Naive B cell (primary cell): ENCODE results near the gene GABRR2. TPM values are rescaled to one million over a fixed set of nuclear protein-coding genes. Genes with fewer than 3 reads are reported as not detected.
"Not testable (repeated sequence)": the region's sequence is repeated elsewhere in the genome, so short reads cannot be mapped to it uniquely, and the experiment has no call there.

Experiments used
- ATAC-seq, 2 donors: fragments of 150-1000 bp; cut with Tn5 transposase; 2 replicates each; pipeline ENCODE4 v1.10.0; 2021; ENCODE audit warnings: low read depth in 2 of 2, mild to moderate bottlenecking in 2 of 2, moderate library complexity in 2 of 2
- DNase-seq: peaks from one replicate; pipeline ENCODE4 v3.0.0; 2022
- H3K27ac Mint-ChIP-seq, 6 donors: one replicate each; pipeline ENCODE4 v1.8.0; 2020 to 2022; ENCODE audit warnings: mild to moderate bottlenecking in 6 of 6, mixed read lengths in 6 of 6, moderate library complexity in 5 of 6, inconsistent platforms in 2 of 6
- H3K27me3 Mint-ChIP-seq, 3 donors: one replicate each; pipeline ENCODE4 v1.8.0; 2021 to 2022; ENCODE audit warnings: mixed read lengths in 3 of 3, mild to moderate bottlenecking in 1 of 3
- H3K36me3 Mint-ChIP-seq, 2 donors: one replicate each; pipeline ENCODE4 v1.8.0; 2020 to 2022; ENCODE audit warnings: mixed read lengths in 2 of 2, inconsistent platforms in 1 of 2, mild to moderate bottlenecking in 1 of 2
- H3K4me1 Mint-ChIP-seq, 3 donors: one replicate each; pipeline ENCODE4 v1.8.0; 2020 to 2022; ENCODE audit warnings: mixed read lengths in 3 of 3, inconsistent platforms in 1 of 3, mild to moderate bottlenecking in 1 of 3, moderate library complexity in 1 of 3
- H3K4me3 Mint-ChIP-seq, 8 donors: one replicate each; pipeline ENCODE4 v1.8.0; 2020 to 2022; ENCODE audit warnings: mild to moderate bottlenecking in 8 of 8, mixed read lengths in 8 of 8, moderate library complexity in 8 of 8, inconsistent platforms in 2 of 8
- H3K9me3 Mint-ChIP-seq, 7 donors: one replicate each; pipeline ENCODE4 v1.8.0; 2020 to 2022; ENCODE audit warnings: mixed read lengths in 7 of 7, mild to moderate bottlenecking in 5 of 7, inconsistent platforms in 2 of 7, moderate library complexity in 1 of 7
- polyA plus RNA-seq, 6 donors: library from polyadenylated mRNA; unstranded; fragments of 300-500 nt; fragmentation: Illumina TruSeq; gene quantifications; one replicate each; pipeline ENCODE4 v1.2.3, GENCODE V29; 2021; ENCODE audit warnings: low read depth in 6 of 6

The GABRR2 gene
- polyA plus RNA-seq, 6 donors from 2014 or later: 0.49 TPM; not detected in 5

DNA sequence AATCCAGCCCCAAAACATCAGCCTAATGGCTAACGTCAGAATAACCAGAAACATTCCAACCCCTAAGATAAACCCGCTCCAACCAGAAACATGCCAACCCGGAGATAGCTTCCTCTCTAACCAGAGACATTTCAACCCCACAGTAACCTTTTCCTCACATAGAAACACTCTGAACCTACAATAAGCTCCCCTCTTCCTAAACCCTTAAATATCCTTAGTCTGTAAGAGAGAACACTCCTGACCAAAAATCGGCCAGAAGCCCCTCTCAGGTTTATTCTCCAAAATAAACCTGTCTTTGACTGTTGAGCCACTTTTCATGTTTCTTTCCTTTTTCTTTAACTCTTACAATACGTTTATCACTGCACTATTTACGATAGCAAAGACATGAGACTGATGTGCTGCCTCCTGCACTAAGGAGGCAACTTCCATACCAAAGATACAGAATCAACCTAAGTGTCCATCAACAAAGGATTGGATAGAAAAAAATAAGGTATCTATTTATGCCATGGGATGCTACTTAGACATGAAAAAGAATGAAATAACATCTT is 5.0 kb upstream of the GABRR2 start:
- DNase-seq (no peak), ATAC-seq (no peak)
- H3K36me3 Mint-ChIP-seq: peaks cover 12 to 21% of the 10 kb centered on the region in 2 donors
- H3K4me1 Mint-ChIP-seq: peaks cover 23 to 37% (median 33%) of the 10 kb centered on the region in 3 donors
- peaks cover 0 to 4% (median 0%) of the 10 kb centered on the region in 7 donors for H3K9me3 Mint-ChIP-seq
- no peaks in the 10 kb centered on the region for H3K27me3 Mint-ChIP-seq
- peak overlapping the region in 1 of 8 donors; percentile 2 for H3K4me3 Mint-ChIP-seq
- H3K27ac Mint-ChIP-seq: no peak overlapping the region

DNA sequence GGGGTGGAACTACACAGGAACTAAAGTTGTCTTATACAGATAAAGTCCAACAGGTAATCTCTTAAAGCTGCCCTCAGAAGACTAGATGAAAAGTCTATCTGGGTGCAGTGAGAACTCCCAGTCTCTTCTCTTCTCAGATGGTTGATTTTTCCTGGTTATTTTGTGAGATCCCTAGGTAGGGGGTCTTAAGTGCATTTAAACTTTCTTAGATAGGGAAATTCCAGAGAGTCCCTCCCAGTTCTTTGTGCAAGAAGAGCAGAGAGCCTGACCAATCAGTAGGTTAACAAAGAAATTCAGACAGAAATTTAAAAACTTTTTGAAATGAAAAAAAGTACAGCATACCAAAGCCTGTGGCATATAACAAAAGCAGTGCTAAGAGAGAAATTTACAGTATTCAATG is 2.0 kb upstream of the GABRR2 start:
- DNase-seq (no peak), ATAC-seq (no peak)
- H3K27me3 Mint-ChIP-seq: no peaks in the 10 kb centered on the region
- peaks cover 23 to 36% (median 30%) of the 10 kb centered on the region in 3 donors for H3K4me1 Mint-ChIP-seq
- H3K4me3 Mint-ChIP-seq: no peak overlapping the region
- peaks cover 0 to 4% (median 0%) of the 10 kb centered on the region in 7 donors for H3K9me3 Mint-ChIP-seq
- peak overlapping the region in 1 of 6 donors; percentile 7 for H3K27ac Mint-ChIP-seq
- peaks cover 19 to 21% of the 10 kb centered on the region in 2 donors for H3K36me3 Mint-ChIP-seq

DNA sequence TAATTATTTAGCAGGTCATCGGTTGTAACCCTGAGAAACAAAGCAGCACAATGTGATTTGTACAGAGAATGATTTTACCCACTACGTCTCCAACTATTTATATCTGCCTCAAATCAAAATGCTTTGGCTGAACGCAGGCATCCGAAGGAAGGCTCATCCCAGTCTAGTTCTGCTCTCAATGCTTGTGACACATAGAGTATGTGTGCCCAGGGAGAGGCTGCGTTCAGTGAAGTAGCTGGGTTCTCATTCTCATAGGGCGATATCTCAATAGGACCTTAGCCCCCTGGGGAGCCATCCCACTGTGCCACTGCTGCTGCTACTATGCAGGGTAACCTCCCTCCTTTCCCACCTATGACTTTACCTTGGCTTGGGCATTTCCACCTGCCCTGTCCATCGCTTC is 407 bp downstream of the GABRR2 start:
- H3K27ac Mint-ChIP-seq: peak overlapping the region in 2 of 6 donors; percentile 50 to 75
- ATAC-seq (no peak), DNase-seq (no peak)
- H3K4me1 Mint-ChIP-seq: peaks cover 8 to 26% (median 18%) of the 10 kb centered on the region in 3 donors
- H3K36me3 Mint-ChIP-seq: peaks cover 13 to 14% of the 10 kb centered on the region in 2 donors
- no peaks in the 10 kb centered on the region for H3K27me3 Mint-ChIP-seq
- no peaks in the 10 kb centered on the region for H3K9me3 Mint-ChIP-seq
- no peak overlapping the region for H3K4me3 Mint-ChIP-seq

DNA sequence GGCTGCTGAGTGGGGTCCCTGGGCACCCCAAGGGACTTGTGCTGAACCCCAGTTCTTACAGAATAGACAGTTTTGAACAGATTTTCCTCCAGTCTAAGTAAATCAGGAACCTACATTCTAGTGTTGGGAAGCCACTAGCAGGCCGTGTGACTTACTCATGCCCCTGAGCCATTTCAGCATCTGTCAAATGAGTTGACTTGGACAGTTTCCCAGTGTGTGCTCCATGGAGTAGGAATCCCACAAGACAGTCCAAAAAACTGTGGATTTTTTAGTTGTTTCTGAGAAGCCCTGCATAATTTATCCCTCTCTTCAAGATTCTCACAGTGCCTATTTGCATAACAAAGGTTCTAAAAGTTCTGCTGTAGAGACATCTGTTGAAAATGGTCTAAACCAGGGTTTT is 2.1 kb downstream of the GABRR2 start:
- peak overlapping the region in 2 of 6 donors; percentile 33 to 39 for H3K27ac Mint-ChIP-seq
- H3K9me3 Mint-ChIP-seq: no peaks in the 10 kb centered on the region
- DNase-seq (no peak), ATAC-seq (no peak)
- H3K4me1 Mint-ChIP-seq: peaks cover 0 to 16% (median 9%) of the 10 kb centered on the region in 3 donors
- H3K27me3 Mint-ChIP-seq: no peaks in the 10 kb centered on the region
- no peak overlapping the region for H3K4me3 Mint-ChIP-seq
- peaks cover 10 to 13% of the 10 kb centered on the region in 2 donors for H3K36me3 Mint-ChIP-seq

DNA sequence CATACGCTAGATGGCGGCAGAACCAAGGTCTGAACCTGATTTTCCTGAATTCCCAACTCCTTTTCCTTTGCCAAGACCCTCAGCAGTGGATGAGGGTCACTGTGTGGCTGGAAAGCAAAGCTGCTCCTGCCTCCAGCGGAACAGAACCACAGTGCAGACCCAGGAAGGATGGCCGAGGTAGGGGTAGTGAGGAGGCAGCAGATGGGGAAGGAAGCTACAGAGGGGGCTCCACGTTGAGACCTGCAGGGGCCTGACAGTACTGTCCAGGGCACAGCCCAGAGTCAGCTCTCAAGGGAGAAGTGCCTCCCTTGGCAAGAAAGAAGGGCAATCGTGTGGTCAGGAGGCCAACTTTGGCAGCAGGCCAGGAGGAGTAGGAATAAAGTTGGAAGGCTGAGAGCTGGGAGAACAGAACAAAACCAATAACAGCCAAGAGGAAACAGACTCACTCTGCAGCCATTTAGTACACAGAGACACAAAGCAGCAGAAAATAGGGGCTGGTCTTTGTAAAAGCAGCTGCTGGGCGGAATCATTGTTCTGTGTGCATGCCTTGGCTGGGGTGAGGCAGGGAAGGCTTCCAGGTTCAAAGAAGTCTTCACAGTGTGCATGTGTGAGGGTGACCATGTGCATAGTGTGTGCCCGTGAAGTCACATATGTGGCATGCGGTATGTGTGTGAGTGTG is 3.1 kb downstream of the GABRR2 start:
- H3K36me3 Mint-ChIP-seq: peaks cover under 1 to 13% of the 10 kb centered on the region in 2 donors
- H3K4me3 Mint-ChIP-seq: peak overlapping the region in 1 of 8 donors; percentile 10
- H3K27ac Mint-ChIP-seq: peak overlapping the region in 3 of 6 donors; percentile 44 to 65 (median 44)
- H3K27me3 Mint-ChIP-seq: no peaks in the 10 kb centered on the region
- ATAC-seq (no peak), DNase-seq (no peak)
- peaks cover 0 to 7% (median 5%) of the 10 kb centered on the region in 3 donors for H3K4me1 Mint-ChIP-seq
- H3K9me3 Mint-ChIP-seq: no peaks in the 10 kb centered on the region

DNA sequence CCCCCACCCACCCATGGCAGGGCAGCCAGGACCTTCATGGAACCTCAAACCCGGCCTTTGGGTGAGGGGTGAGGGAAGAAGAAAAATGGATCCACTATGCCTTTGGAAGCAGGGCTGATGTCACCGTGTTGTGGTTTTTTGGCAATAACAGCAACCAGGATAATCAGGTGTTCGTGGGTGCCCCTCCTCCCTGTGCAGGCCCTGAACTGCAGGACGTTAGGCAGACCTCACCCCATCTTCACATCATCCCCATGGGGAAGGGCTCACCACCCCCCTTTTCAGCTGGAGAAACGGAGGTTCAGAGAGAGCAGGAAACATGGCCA is 3.6 kb downstream of the GABRR2 start:
- no peak for ATAC-seq

GRCh38 chr6:89310929-89311328 is 4.2 kb downstream of the GABRR2 start:
- H3K27me3 Mint-ChIP-seq: no peaks in the 10 kb centered on the region
- no peaks in the 10 kb centered on the region for H3K9me3 Mint-ChIP-seq
- ATAC-seq (no peak), DNase-seq (no peak)
- H3K36me3 Mint-ChIP-seq: peaks cover 0 to 11% of the 10 kb centered on the region in 2 donors
- H3K27ac Mint-ChIP-seq: no peak overlapping the region
- peaks cover 0 to 7% (median 5%) of the 10 kb centered on the region in 3 donors for H3K4me1 Mint-ChIP-seq
- H3K4me3 Mint-ChIP-seq: no peak overlapping the region

More for the DNA sequence above, 3.6 kb downstream of the GABRR2 start:
- H3K4me1 Mint-ChIP-seq: peaks cover 0 to 7% (median 5%) of the 10 kb centered on the region in 3 donors
- no peaks in the 10 kb centered on the region for H3K9me3 Mint-ChIP-seq
- peak overlapping the region in 1 of 6 donors; percentile 65 for H3K27ac Mint-ChIP-seq
- no peaks in the 10 kb centered on the region for H3K27me3 Mint-ChIP-seq
- no peak for DNase-seq
- no peak overlapping the region for H3K4me3 Mint-ChIP-seq
- peaks cover 0 to 13% of the 10 kb centered on the region in 2 donors for H3K36me3 Mint-ChIP-seq

- Mint-ChIP-seq H3K27ac (peak overlapping the region in 1 of 6 donors; percentile 60), H3K4me3 (no peak overlapping the region), H3K36me3 (no peaks in the 10 kb centered on the region), H3K4me1 (peaks cover 0 to 7% (median 5%) of the 10 kb centered on the region in 3 donors), H3K9me3 (no peaks in the 10 kb centered on the region), H3K27me3 (no peaks in the 10 kb centered on the region)
- DNase-seq (no peak), ATAC-seq (no peak)
These were observed 6.3 kb downstream of the GABRR2 start for GRCh38 chr6:89308525-89309395.

- H3K4me3 Mint-ChIP-seq, DNase-seq, H3K27me3 Mint-ChIP-seq, H3K4me1 Mint-ChIP-seq, ATAC-seq, H3K27ac Mint-ChIP-seq, H3K9me3 Mint-ChIP-seq, H3K36me3 Mint-ChIP-seq: not testable (repeated sequence)
These were observed 10.6 kb downstream of the GABRR2 start for GRCh38 chr6:89304517-89304916.

DNA sequence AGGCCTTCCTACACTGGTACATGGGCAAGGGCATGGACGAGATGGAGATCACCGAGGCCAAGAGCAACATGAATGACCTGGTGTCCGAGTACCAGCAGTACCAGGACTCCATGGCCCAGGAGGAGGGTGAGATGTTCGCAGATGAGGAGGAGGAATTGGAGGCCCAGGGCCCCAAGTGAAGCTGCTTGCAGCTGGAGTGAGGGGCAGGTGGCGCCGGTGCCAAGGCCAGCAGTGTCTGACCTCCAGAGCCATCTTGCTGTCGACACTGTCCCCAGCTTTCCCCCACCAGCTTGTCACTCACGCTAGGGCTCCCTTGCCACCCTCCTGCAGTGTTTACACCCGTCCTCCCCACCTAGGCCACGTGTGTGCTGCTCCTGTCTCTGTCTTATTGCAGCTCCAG is 12.2 kb downstream of the GABRR2 start:
- Mint-ChIP-seq H3K36me3 (no peaks in the 10 kb centered on the region), H3K9me3 (no peaks in the 10 kb centered on the region), H3K27ac (no peak overlapping the region), H3K27me3 (no peaks in the 10 kb centered on the region), H3K4me1 (peaks cover 0 to 7% (median 2%) of the 10 kb centered on the region in 3 donors), H3K4me3 (no peak overlapping the region)
- DNase-seq: no peak
- ATAC-seq: no peak

DNA sequence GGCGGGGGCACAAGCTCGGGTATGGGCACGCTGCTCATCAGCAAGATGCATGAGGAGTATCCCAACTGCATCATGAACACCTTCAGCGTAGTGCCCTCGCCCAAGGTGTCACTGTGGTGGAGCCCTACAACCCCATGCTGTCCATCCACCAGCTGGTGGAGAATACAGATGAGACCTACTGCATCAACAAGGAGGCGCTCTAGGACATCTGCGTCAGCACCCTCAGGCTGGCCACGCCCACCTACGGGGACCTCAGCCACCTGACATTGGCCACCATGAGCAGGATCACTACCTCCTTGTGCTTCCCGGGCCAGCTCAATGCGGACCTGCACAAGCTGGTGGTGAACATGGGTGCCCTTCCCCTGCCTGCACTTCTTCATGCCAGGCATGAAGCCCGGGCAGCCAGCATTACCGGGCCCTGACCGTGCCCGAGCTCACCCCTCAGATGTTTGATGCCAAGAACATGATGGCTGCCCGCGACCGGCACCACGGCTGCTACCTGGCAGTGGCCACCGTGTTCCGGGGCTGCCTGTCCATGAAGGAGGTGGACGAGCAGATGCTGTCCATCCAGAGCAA is 12.8 kb downstream of the GABRR2 start:
- H3K4me1 Mint-ChIP-seq: peaks cover 0 to 13% (median 6%) of the 10 kb centered on the region in 3 donors
- no peaks in the 10 kb centered on the region for H3K9me3 Mint-ChIP-seq
- ATAC-seq: no peak
- no peak overlapping the region for H3K27ac Mint-ChIP-seq
- no peaks in the 10 kb centered on the region for H3K27me3 Mint-ChIP-seq
- no peaks in the 10 kb centered on the region for H3K36me3 Mint-ChIP-seq
- DNase-seq: no peak
- no peak overlapping the region for H3K4me3 Mint-ChIP-seq

DNA sequence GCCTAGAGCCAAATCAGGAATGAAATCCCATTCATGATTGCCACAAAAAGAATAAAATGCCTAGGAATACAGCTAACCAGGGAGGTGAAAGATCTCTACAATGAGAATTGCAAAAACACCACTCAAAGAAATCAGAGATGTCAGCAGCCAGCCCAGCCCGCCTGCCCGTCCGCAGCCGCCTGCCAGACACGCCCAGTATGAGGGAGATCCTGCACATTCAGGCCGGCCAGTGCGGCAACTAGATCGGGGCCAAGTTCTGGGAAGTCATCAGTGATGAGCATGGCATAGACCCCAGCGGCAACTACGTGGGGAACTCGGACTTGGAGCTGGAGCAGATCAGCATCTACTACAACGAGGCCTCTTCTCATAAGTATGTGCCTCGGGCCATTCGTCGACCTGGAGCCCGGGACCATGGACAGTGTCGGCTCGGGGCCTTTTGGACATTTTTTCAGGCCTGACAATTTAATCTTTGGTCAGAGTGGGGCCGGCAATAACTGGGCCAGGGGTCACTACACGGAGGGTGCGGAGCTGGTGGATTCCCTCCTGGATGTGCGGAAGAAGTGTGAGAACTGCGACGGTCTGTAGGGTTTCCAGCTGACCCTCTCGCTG is 13.4 kb downstream of the GABRR2 start:
- no peak overlapping the region for H3K4me3 Mint-ChIP-seq
- DNase-seq (no peak), ATAC-seq (no peak)
- H3K9me3 Mint-ChIP-seq: no peaks in the 10 kb centered on the region
- no peaks in the 10 kb centered on the region for H3K27me3 Mint-ChIP-seq
- H3K4me1 Mint-ChIP-seq: peaks cover 0 to 13% (median 6%) of the 10 kb centered on the region in 3 donors
- no peaks in the 10 kb centered on the region for H3K36me3 Mint-ChIP-seq
- peak overlapping the region in 1 of 6 donors; percentile 53 for H3K27ac Mint-ChIP-seq

DNA sequence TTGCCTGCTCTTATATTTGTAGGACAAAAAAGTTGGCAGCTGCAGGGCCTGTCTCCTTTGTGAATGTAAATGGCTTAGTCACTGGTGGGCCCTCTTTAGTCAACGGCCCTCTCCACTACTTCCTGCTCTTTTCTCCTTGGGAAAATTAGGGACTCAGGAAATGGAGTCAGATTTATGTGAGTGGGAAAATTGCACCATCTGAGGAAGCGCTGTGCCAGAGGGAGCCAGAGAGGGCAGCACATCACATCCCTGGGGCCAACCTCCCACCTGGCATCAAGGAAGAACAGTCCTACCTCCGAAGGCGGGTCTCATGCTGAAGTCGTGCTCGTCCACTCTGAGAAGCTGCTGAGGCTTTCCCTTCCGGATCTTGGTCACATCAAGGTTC is 15.6 kb downstream of the GABRR2 start:
- ATAC-seq (no peak), DNase-seq (no peak)
- Mint-ChIP-seq H3K27ac (no peak overlapping the region), H3K4me1 (peaks cover 0 to 13% (median 6%) of the 10 kb centered on the region in 3 donors), H3K9me3 (peaks cover 0 to 3% (median 0%) of the 10 kb centered on the region in 7 donors), H3K27me3 (no peaks in the 10 kb centered on the region), H3K4me3 (no peak overlapping the region), H3K36me3 (no peaks in the 10 kb centered on the region)
